HEK293 (cell line): ENCODE results near the gene GRAMD1B.
A peak's percentile ranks its signal among the peaks of the same experiment; 100 is the strongest.

Source experiments
- AEBP2 ChIP-seq: fragments of 450-650 bp; formaldehyde crosslinking; IDR thresholded peaks from 2 replicates; pipeline ENCODE4 v1.5.1; 2016; ENCODE audit warnings: missing biosample characterization, missing genetic modification characterization, borderline replicate concordance
- KLF8 ChIP-seq: fragments of 450-650 bp; formaldehyde crosslinking; IDR thresholded peaks from 2 replicates; pipeline ENCODE4 v1.5.1; 2016; ENCODE audit warnings: missing biosample characterization, missing genetic modification characterization
- OVOL3 ChIP-seq: fragments of 450-650 bp; formaldehyde crosslinking; IDR thresholded peaks from 2 replicates; pipeline ENCODE4 v1.5.1; 2016; ENCODE audit warnings: missing biosample characterization, missing genetic modification characterization
- PATZ1 ChIP-seq: fragments of 450-650 bp; formaldehyde crosslinking; IDR thresholded peaks from 2 replicates; pipeline ENCODE4 v1.5.1; 2016; ENCODE audit warnings: missing biosample characterization, missing genetic modification characterization
- PRDM10 ChIP-seq: fragments of 450-650 bp; formaldehyde crosslinking; IDR thresholded peaks from 2 replicates; pipeline ENCODE4 v1.5.1; 2016; ENCODE audit warnings: missing biosample characterization, missing genetic modification characterization
- REPIN1 ChIP-seq: fragments of 450-650 bp; formaldehyde crosslinking; IDR thresholded peaks from 2 replicates; pipeline ENCODE4 v1.5.1; 2017; ENCODE audit warnings: missing biosample characterization, missing genetic modification characterization, low read depth
- REST ChIP-seq: fragments of 450-650 bp; formaldehyde crosslinking; IDR thresholded peaks from 2 replicates; pipeline ENCODE4 v1.5.1; 2016; ENCODE audit warnings: missing biosample characterization, missing genetic modification characterization
- SETDB1 ChIP-seq: IDR thresholded peaks from one replicate; pipeline ENCODE4 v1.6.1; 2017; ENCODE audit warnings: mild to moderate bottlenecking, low read length, moderate library complexity, mixed read lengths; ENCODE audit not compliant: insufficient read length
- SP7 ChIP-seq: fragments of 450-650 bp; formaldehyde crosslinking; IDR thresholded peaks from 2 replicates; pipeline ENCODE4 v1.5.1; 2016; ENCODE audit warnings: missing biosample characterization, missing genetic modification characterization
- TRIM28 ChIP-seq: IDR thresholded peaks from 2 replicates; pipeline ENCODE4 v1.6.1; 2011; ENCODE audit warnings: low read length, control low read depth, borderline replicate concordance
- ZEB2 ChIP-seq: fragments of 450-650 bp; formaldehyde crosslinking; IDR thresholded peaks from 2 replicates; pipeline ENCODE4 v1.5.1; 2016; ENCODE audit warnings: missing biosample characterization, missing genetic modification characterization
- ZNF19 ChIP-seq: fragments of 450-650 bp; formaldehyde crosslinking; IDR thresholded peaks from 2 replicates; pipeline ENCODE4; 2016; ENCODE audit warnings: missing biosample characterization, missing genetic modification characterization, low read depth
- ZNF266 ChIP-seq: fragments of 450-650 bp; formaldehyde crosslinking; IDR thresholded peaks from 2 replicates; pipeline ENCODE4 v1.5.1; 2016; ENCODE audit warnings: missing biosample characterization, missing genetic modification characterization, low read depth
- ZNF274 ChIP-seq, 2 experiments: fragments of 200-500 bp in 1 of 2; fragments of 450-650 bp in 1 of 2; sonication (Bioruptor generic) in 1 of 2; formaldehyde crosslinking in 1 of 2; IDR thresholded peaks; 2 replicates each; pipeline versions ENCODE4 v1.5.1 to v1.6.1; 2014 to 2016; ENCODE audit warnings: borderline replicate concordance in 1 of 2, inconsistent platforms in 1 of 2, low read length in 1 of 2, missing biosample characterization in 1 of 2, missing genetic modification characterization in 1 of 2
- ZNF280D ChIP-seq: fragments of 450-650 bp; formaldehyde crosslinking; IDR thresholded peaks from 2 replicates; pipeline ENCODE4 v1.5.1; 2016; ENCODE audit warnings: missing biosample characterization, missing genetic modification characterization
- ZNF324 ChIP-seq: fragments of 450-650 bp; formaldehyde crosslinking; IDR thresholded peaks from 2 replicates; pipeline ENCODE4 v1.5.1; 2016; ENCODE audit warnings: missing biosample characterization, missing genetic modification characterization
- ZNF366 ChIP-seq: fragments of 450-650 bp; formaldehyde crosslinking; conservative IDR thresholded peaks from 2 replicates; pipeline ENCODE4 v1.5.1; 2016; ENCODE audit warnings: missing biosample characterization, missing genetic modification characterization
- ZNF555 ChIP-seq: fragments of 450-650 bp; formaldehyde crosslinking; conservative IDR thresholded peaks from 2 replicates; pipeline ENCODE4 v1.5.1; 2017; ENCODE audit warnings: missing biosample characterization, mild to moderate bottlenecking, missing genetic modification characterization, inconsistent platforms
- ZNF561 ChIP-seq: fragments of 450-650 bp; IDR thresholded peaks from 2 replicates; pipeline ENCODE4 v1.5.1; 2018; ENCODE audit warnings: missing biosample characterization, missing genetic modification characterization, borderline replicate concordance
- ZNF600 ChIP-seq: fragments of 450-650 bp; formaldehyde crosslinking; IDR thresholded peaks from 2 replicates; pipeline ENCODE4 v1.5.1; 2016; ENCODE audit warnings: missing biosample characterization, missing genetic modification characterization
- ZNF623 ChIP-seq: fragments of 450-650 bp; formaldehyde crosslinking; IDR thresholded peaks from 2 replicates; pipeline ENCODE4 v1.5.1; 2016; ENCODE audit warnings: missing biosample characterization, missing genetic modification characterization
- ZNF660 ChIP-seq: fragments of 450-650 bp; IDR thresholded peaks from 2 replicates; pipeline ENCODE4 v1.5.1; 2018; ENCODE audit warnings: missing biosample characterization, mild to moderate bottlenecking, missing genetic modification characterization
- ZNF747 ChIP-seq: fragments of 450-650 bp; formaldehyde crosslinking; IDR thresholded peaks from 2 replicates; pipeline ENCODE4 v1.5.1; 2016; ENCODE audit warnings: missing biosample characterization, missing genetic modification characterization

The GRAMD1B gene

GRCh38 chr11:123430721-123431497 lies 840 bp downstream of the GRAMD1B start (continued):
- TF ChIP-seq ZNF280D (tag by site-specific recombination) (no peak), OVOL3 (tag by site-specific recombination) (no peak), ZNF366 (peak; percentile 65; the same call in 1 of the 2 replicates), ZNF561 (tag by site-specific recombination) (no peak), ZNF266 (tag by site-specific recombination) (no peak), ZNF600 (tag by site-specific recombination) (peak; percentile 39), PATZ1 (tag by site-specific recombination) (peak; percentile 52), REST (tag by site-specific recombination) (no peak), PRDM10 (no peak), REPIN1 (tag by site-specific recombination) (no peak), SETDB1 (no peak), ZEB2 (tag by site-specific recombination) (no peak), ZNF555 (tag by site-specific recombination) (no peak), ZNF274 (IDR thresholded peaks at IDR 0.05; ENCODE audit: low read length) (no peak), ZNF274 (tag by site-specific recombination; IDR thresholded peaks at IDR 0.05; ENCODE audit: borderline replicate concordance) (no peak), ZNF660 (tag by site-specific recombination) (no peak), ZNF324 (tag by site-specific recombination) (no peak), ZNF623 (tag by site-specific recombination) (no peak), ZNF747 (tag by site-specific recombination) (no peak), KLF8 (tag by site-specific recombination) (no peak), TRIM28 (no peak), SP7 (tag by site-specific recombination) (peak; percentile 10; the same call in 1 of the 2 replicates), AEBP2 (tag by site-specific recombination) (no peak), ZNF19 (tag by site-specific recombination) (no peak)
